HCT116 (cell line): ENCODE results near the gene G3BP2. TPM values are rescaled to one million over a fixed set of nuclear protein-coding genes. Genes with fewer than 3 reads are reported as not detected.

Experiments
- ATAC-seq: fragments of 200-7000 bp; cut with Tn5 transposase; 2 replicates; pipeline ENCODE4 v1.9.1; 2020; ENCODE audit warnings: mild to moderate bottlenecking, moderate library complexity
- BruUV-seq: library from RNA; stranded (reverse); fragments of 400-500 nt; replicated peaks from 2 replicates; lab custom pipeline; 2021; lab: Mats Ljungman, UMichigan
- CTCF ChIA-PET: fragments of 300-600 bp; sonication (Branson Sonifier 250); formaldehyde crosslinking; loops from one replicate; lab custom pipeline; 2021; ENCODE audit warnings: antibody characterized with exemption; lab: Charles Lee
- POLR2A ChIA-PET: fragments of 300-600, 350-600 bp; sonication (Branson Sonifier 250); formaldehyde crosslinking; loops from one replicate; lab custom pipeline; 2021; ENCODE audit warnings: antibody characterized with exemption; lab: Charles Lee
- RAD21 ChIA-PET, 2 experiments: fragments of 300-600 bp; sonication (Branson Sonifier 250); formaldehyde crosslinking; loops; one replicate each; lab custom pipeline; 2023; ENCODE audit warnings: low total read pairs in 2 of 2; ENCODE audit not compliant: uncharacterized antibody in 2 of 2, unreplicated experiment in 2 of 2, low non-redundant PET in 1 of 2; lab: Charles Lee
- DNase-seq: peaks from one replicate; pipeline ENCODE4 v3.0.0-alpha.2; 2010; ENCODE audit warnings: low read depth, low spot score
- H2AFZ ChIP-seq: fragments of 200-600 bp; shearing (Covaris generic), sonication (generic); 2 replicates; pipeline ENCODE4 v1.6.1; 2017; ENCODE audit warnings: low read depth, mixed run types, mixed read lengths, antibody characterized with exemption, low read length; ENCODE audit not compliant: poor library complexity, severe bottlenecking
- H3K27ac ChIP-seq: 2 replicates; pipeline ENCODE4 v1.5.1; 2012; ENCODE audit warnings: low read depth, low read length
- H3K27me3 ChIP-seq: fragments of 200-600 bp; sonication (generic); 2 replicates; pipeline ENCODE4 v1.6.1; 2016; ENCODE audit warnings: mixed run types, low read length, mixed read lengths; ENCODE audit not compliant: insufficient read depth
- H3K36me3 ChIP-seq, 2 experiments: fragments of 200-500 bp in 1 of 2; fragments of 200-600 bp in 1 of 2; sonication (Bioruptor generic) in 1 of 2; sonication (generic) in 1 of 2; 2 replicates each; pipeline versions ENCODE4 v1.5.1 to v1.6.1; 2014 to 2016; ENCODE audit warnings: low read length in 2 of 2, inconsistent platforms in 1 of 2, mixed read lengths in 1 of 2, mixed run types in 1 of 2; ENCODE audit not compliant: insufficient read depth in 2 of 2, control insufficient read depth in 1 of 2
- H3K4me1 ChIP-seq, 2 experiments: fragments of 200-600 bp in 1 of 2; sonication (generic) in 1 of 2; 2 replicates each; pipeline versions ENCODE4 v1.5.1 to v1.6.1; 2012 to 2017; ENCODE audit warnings: low read length in 2 of 2, inconsistent platforms in 1 of 2, mild to moderate bottlenecking in 1 of 2, mixed read lengths in 1 of 2, mixed run types in 1 of 2, moderate library complexity in 1 of 2; ENCODE audit not compliant: insufficient read depth in 2 of 2, control insufficient read depth in 1 of 2
- H3K4me2 ChIP-seq: fragments of 200-600 bp; sonication (generic); 2 replicates; pipeline ENCODE4 v1.6.1; 2017; ENCODE audit warnings: mixed run types, low read length, mixed read lengths
- H3K4me3 ChIP-seq, 2 experiments: fragments of 200-600 bp in 1 of 2; sonication (generic) in 1 of 2; replicated peaks in 1 of 2; 2 replicates each; pipeline ENCODE4 v1.5.1; 2011 to 2016; ENCODE audit warnings: low read length in 2 of 2, control low read depth in 1 of 2, low read depth in 1 of 2, mild to moderate bottlenecking in 1 of 2, mixed read lengths in 1 of 2, mixed run types in 1 of 2
- H3K79me2 ChIP-seq: fragments of 200-600 bp; sonication (generic); 2 replicates; pipeline ENCODE4 v1.6.1; 2017; ENCODE audit warnings: mild to moderate bottlenecking, mixed run types, low read length, moderate library complexity, mixed read lengths; ENCODE audit not compliant: insufficient read depth
- H3K9ac ChIP-seq: fragments of 200-600 bp; sonication (generic); 2 replicates; pipeline ENCODE4 v1.6.1; 2016; ENCODE audit warnings: low read length, mixed read lengths
- H3K9me2 ChIP-seq: fragments of 200-600 bp; sonication (generic), shearing (Covaris generic); 2 replicates; pipeline ENCODE4 v1.6.1; 2017; ENCODE audit warnings: mixed run types, mild to moderate bottlenecking, moderate library complexity; ENCODE audit not compliant: insufficient read depth
- H3K9me3 ChIP-seq, 2 experiments: fragments of 200-500 bp in 1 of 2; fragments of 200-600 bp in 1 of 2; sonication (Bioruptor generic) in 1 of 2; sonication (generic) in 1 of 2; 2 replicates each; pipeline ENCODE4 v1.6.1; 2014 to 2017; ENCODE audit warnings: low read length in 2 of 2, mixed read lengths in 2 of 2, inconsistent platforms in 1 of 2, low read depth in 1 of 2, mild to moderate bottlenecking in 1 of 2, mixed run types in 1 of 2, moderate library complexity in 1 of 2; ENCODE audit not compliant: control insufficient read depth in 1 of 2, insufficient read depth in 1 of 2
- H4K20me1 ChIP-seq: fragments of 200-600 bp; sonication (generic), shearing (Covaris generic); 2 replicates; pipeline ENCODE4 v1.6.1; 2017; ENCODE audit warnings: mixed run types, mild to moderate bottlenecking, moderate library complexity; ENCODE audit not compliant: insufficient read depth
- SP1 ChIP-seq: IDR thresholded peaks from 2 replicates; pipeline ENCODE4 v1.6.1; 2012; ENCODE audit warnings: low read depth
- ZBTB33 ChIP-seq: IDR thresholded peaks from 2 replicates; pipeline ENCODE4 v1.6.1; 2011; ENCODE audit warnings: mild to moderate bottlenecking, low read length, moderate library complexity; ENCODE audit not compliant: insufficient replicate concordance; ENCODE audit errors: extremely low read depth
- ZFX ChIP-seq: fragments of 450-650 bp; IDR thresholded peaks from 2 replicates; pipeline ENCODE4 v1.6.1; 2017
- intact Hi-C: fragments of 100-400 bp; cut with micrococcal nuclease; formaldehyde crosslinking; loops from 2 replicates; pipeline ENCODE4 v1.10.0; 2022
- total RNA-seq: library from RNA; stranded (reverse); gene quantifications from one replicate; pipeline ENCODE4 v1.2.1, GENCODE V29; 2021; ENCODE audit not compliant: unreplicated experiment

Gene G3BP2
- total RNA-seq, 1 experiment from 2014 or later, result 153 TPM

DNA sequence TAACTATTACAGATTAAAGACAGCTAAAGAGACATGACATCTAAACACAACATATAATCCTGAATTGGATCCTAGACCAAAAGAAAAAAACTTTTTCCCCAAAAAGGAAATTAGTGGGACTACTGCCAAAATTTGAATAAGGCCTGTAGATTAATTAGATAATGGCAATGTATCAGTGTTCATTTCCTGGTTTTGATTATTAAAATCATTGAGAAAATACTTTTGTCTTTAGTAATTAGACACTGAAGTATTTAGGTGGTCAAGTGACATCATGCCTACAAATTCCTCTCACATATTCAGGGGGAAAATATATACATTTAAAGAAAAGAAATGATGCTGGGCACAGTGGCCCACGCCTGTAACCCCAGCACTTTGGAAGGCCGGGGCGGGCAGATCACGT, 40.8 kb upstream of the G3BP2 start:
- Histone ChIP-seq H3K79me2 (no peaks in the 10 kb centered on the region; the same call in 1 of the 2 replicates), H2AFZ (no peak overlapping the region), H4K20me1 (no peaks in the 10 kb centered on the region), H3K27me3 (no peaks in the 10 kb centered on the region), H3K36me3 (0 out of 4 replicates have a peak, but pooled peaks cover 0 to 3% of the 10 kb centered on the region in 2 experiments), H3K4me2 (no peak overlapping the region), H3K27ac (no peak overlapping the region), H3K9me3 (no peaks in the 10 kb centered on the region), H3K4me1 (peaks cover 8 to 16% of the 10 kb centered on the region in 2 experiments; a peak in 3 of 4 replicates), H3K4me3 (no peak overlapping the region), H3K9me2 (no peaks in the 10 kb centered on the region), H3K9ac (no peak overlapping the region)
- RAD21 ChIA-PET, result no interaction called here
- DNase-seq (no peak), ATAC-seq (no peak)
- intact Hi-C loops, result no loop called here
- CTCF ChIA-PET, result interaction anchor here (1.5 kb wide), 1 partner anchor 10 kb away, joined by 3 read pairs; the partner anchor contains the start of gene USO1
- no TSS peak for BruUV-seq
- no peak for TF ChIP-seq ZFX
- POLR2A ChIA-PET, result no interaction called here

DNA sequence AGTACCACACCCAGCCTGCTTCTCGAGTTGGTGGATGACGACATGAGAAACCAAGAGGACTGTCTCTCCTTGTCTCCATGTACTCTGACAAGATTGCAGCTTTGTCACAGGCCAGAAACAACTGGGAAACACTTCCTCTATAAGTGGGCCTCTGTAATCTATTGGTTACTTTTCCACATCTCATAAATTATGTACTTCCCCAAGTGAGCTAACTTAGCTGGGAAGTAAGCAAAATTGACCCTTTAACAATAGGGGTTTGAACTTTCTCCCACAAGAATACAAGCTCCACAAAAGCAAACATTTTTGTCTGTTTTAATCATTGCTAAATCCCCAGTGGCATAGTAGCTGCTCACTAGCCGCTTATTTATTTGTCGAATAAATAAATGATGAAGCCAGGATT, 37.0 kb upstream of the G3BP2 start:
- Histone ChIP-seq H3K9me3 (no peaks in the 10 kb centered on the region), H3K27ac (no peak overlapping the region), H3K9ac (no peak overlapping the region), H3K79me2 (peaks cover 10% of the 10 kb centered on the region; the same call in 1 of the 2 replicates), H3K4me2 (no peak overlapping the region), H3K4me3 (no peak overlapping the region), H3K4me1 (no peaks in the 10 kb centered on the region), H4K20me1 (no peaks in the 10 kb centered on the region), H2AFZ (no peak overlapping the region), H3K9me2 (no peaks in the 10 kb centered on the region), H3K27me3 (no peaks in the 10 kb centered on the region), H3K36me3 (no peaks in the 10 kb centered on the region)
- TF ChIP-seq SP1, result no peak
- TF ChIP-seq ZBTB33, result no peak
- BruUV-seq, result no TSS peak
- no peak for DNase-seq
- intact Hi-C loops, result no loop called here
- RAD21 ChIA-PET, result no interaction called here
- POLR2A ChIA-PET, result interaction anchor here (1.3 kb wide), 1 partner anchor 14 kb away, joined by 5 read pairs; the partner anchor contains the start of gene USO1
- CTCF ChIA-PET, result interaction anchor here (2.3 kb wide), 1 partner anchor 14 kb away, joined by 7 read pairs; the partner anchor contains the start of gene USO1
- ATAC-seq, result no peak
